GM12878 (cell line): ENCODE results near the gene PTGDR2. TPM values are rescaled to one million over a fixed set of nuclear protein-coding genes. Genes with fewer than 3 reads are reported as not detected.

Experiments
- ATAC-seq: fragments of 200-7000 bp; cut with Tn5 transposase; 3 replicates; pipeline ENCODE4 v1.9.1; 2020; ENCODE audit warnings: mild to moderate bottlenecking, moderate library complexity
- BruUV-seq: library from RNA; stranded (reverse); fragments of 400-500 nt; replicated peaks from 2 replicates; lab custom pipeline; 2021; lab: Mats Ljungman, UMichigan
- CTCF ChIA-PET: fragments of 300-600 bp; sonication (Branson Sonifier 250); formaldehyde crosslinking; extraction: SDS; loops from one replicate; lab custom pipeline; 2021; ENCODE audit warnings: inconsistent platforms; lab: Yijun Ruan, JAX
- POLR2A ChIA-PET: fragments of 350-600 bp; formaldehyde crosslinking; extraction: SDS; loops from one replicate; lab custom pipeline; 2021; ENCODE audit warnings: inconsistent platforms; lab: Charles Lee
- RAD21 ChIA-PET: fragments of 300-600 bp; sonication (Branson Sonifier 250); formaldehyde crosslinking; loops from one replicate; lab custom pipeline; 2023; ENCODE audit warnings: antibody characterized with exemption; ENCODE audit not compliant: unreplicated experiment; lab: Charles Lee
- SMC1A ChIA-PET: fragments of 300-600 bp; sonication (Branson Sonifier 250); formaldehyde crosslinking; loops from one replicate; lab custom pipeline; 2023; ENCODE audit not compliant: unreplicated experiment, uncharacterized antibody; lab: Charles Lee
- DNase-seq: peaks from one replicate; pipeline ENCODE4 v3.0.0-alpha.2; 2011; ENCODE audit warnings: low read depth, low spot score
- FAIRE-seq: peaks from 3 replicates; lab custom pipeline; 2011; peaks lifted over from hg19 to GRCh38; lab: Jason Lieb, UNC
- H2AFZ ChIP-seq: 2 replicates; pipeline ENCODE4 v1.6.0; 2011; ENCODE audit warnings: low read depth, low read length, control low read depth; ENCODE audit not compliant: control insufficient read depth
- H3K27ac ChIP-seq: 2 replicates; pipeline ENCODE4 v1.5.1; 2011; ENCODE audit warnings: control low read depth; ENCODE audit not compliant: control insufficient read depth, insufficient read depth
- H3K27me3 ChIP-seq, 2 experiments: replicated peaks in 1 of 2; 2 replicates each; pipeline versions ENCODE4 v1.6.0 to v1.6.1; 2011; ENCODE audit warnings: low read length in 1 of 2; ENCODE audit not compliant: control insufficient read depth in 2 of 2, insufficient read depth in 2 of 2
- H3K36me3 ChIP-seq, 2 experiments: 2 replicates each; pipeline ENCODE4 v1.5.1; 2011; ENCODE audit warnings: low read length in 1 of 2; ENCODE audit not compliant: control insufficient read depth in 2 of 2, insufficient read depth in 2 of 2
- H3K4me1 ChIP-seq: 2 replicates; pipeline ENCODE4 v1.6.1; 2011; ENCODE audit warnings: mild to moderate bottlenecking, low read length, moderate library complexity, mixed read lengths; ENCODE audit not compliant: control insufficient read depth, insufficient read depth
- H3K4me2 ChIP-seq: 2 replicates; pipeline ENCODE4 v1.6.0; 2011; ENCODE audit warnings: control low read depth; ENCODE audit not compliant: control insufficient read depth, insufficient read depth
- H3K4me3 ChIP-seq: fragments of 200-600 bp; sonication (generic); 2 replicates; pipeline ENCODE4 v1.5.1; 2016
- H3K79me2 ChIP-seq: 2 replicates; pipeline ENCODE4 v1.6.0; 2011; ENCODE audit warnings: low read length; ENCODE audit not compliant: control insufficient read depth, insufficient read depth
- H3K9ac ChIP-seq: 2 replicates; pipeline ENCODE4 v1.8.0; 2011; ENCODE audit warnings: low read length, control low read depth, mixed read lengths; ENCODE audit not compliant: control insufficient read depth, insufficient read depth
- H3K9me3 ChIP-seq: replicated peaks from 3 replicates; pipeline ENCODE4 v1.5.1; 2011; ENCODE audit warnings: mild to moderate bottlenecking, low read length; ENCODE audit not compliant: control insufficient read depth, insufficient read depth
- H4K20me1 ChIP-seq: 2 replicates; pipeline ENCODE4 v1.6.0; 2011; ENCODE audit not compliant: control insufficient read depth, insufficient read depth
- EED ChIP-seq: sonication (generic); IDR thresholded peaks from 2 replicates; pipeline ENCODE4 v1.6.1; 2016; ENCODE audit warnings: antibody characterized with exemption, low read depth
- FOXM1 ChIP-seq: IDR thresholded peaks from 2 replicates; pipeline ENCODE4 v1.6.1; 2012; ENCODE audit warnings: low read depth, mild to moderate bottlenecking, inconsistent platforms, low read length, moderate library complexity
- GABPA ChIP-seq: IDR thresholded peaks from 2 replicates; pipeline ENCODE4 v1.6.1; 2014; ENCODE audit warnings: antibody characterized with exemption, low read depth, mild to moderate bottlenecking, inconsistent platforms
- GATAD2B ChIP-seq: fragments of 450-650 bp; conservative IDR thresholded peaks from 2 replicates; pipeline ENCODE4 v1.6.1; 2017; ENCODE audit warnings: low read depth, mild to moderate bottlenecking, moderate library complexity
- NKRF ChIP-seq: fragments of 450-650 bp; conservative IDR thresholded peaks from 2 replicates; pipeline ENCODE4 v1.6.1; 2017; ENCODE audit warnings: mild to moderate bottlenecking, moderate library complexity
- RAD51 ChIP-seq: fragments of 450-650 bp; IDR thresholded peaks from 2 replicates; pipeline ENCODE4 v1.6.1; 2016; ENCODE audit warnings: moderate library complexity, mild to moderate bottlenecking, inconsistent platforms
- RBBP5 ChIP-seq: fragments of 200-600 bp; sonication (generic); conservative IDR thresholded peaks from 2 replicates; pipeline ENCODE4 v1.6.1; 2016
- RUNX3 ChIP-seq: IDR thresholded peaks from 2 replicates; pipeline ENCODE4 v1.6.1; 2012; ENCODE audit warnings: low read length, inconsistent platforms
- SIN3A ChIP-seq: IDR thresholded peaks from 2 replicates; pipeline ENCODE4 v1.6.1; 2012; ENCODE audit warnings: low read depth, low read length, improper control_type of control experiment
- SKIL ChIP-seq: fragments of 450-650 bp; IDR thresholded peaks from 2 replicates; pipeline ENCODE4 v1.6.1; 2017; ENCODE audit warnings: mild to moderate bottlenecking, low read depth, inconsistent platforms; ENCODE audit not compliant: poor library complexity, severe bottlenecking
- WGBS: methylation state at CpG from one replicate; pipeline ENCODE4 v1.1.6; 2016; ENCODE audit warnings: low lambda C conversion rate; ENCODE audit not compliant: insufficient replicate concordance, insufficient coverage; ENCODE audit errors: missing lambda C conversion rate; 5-methylcytosine and 5-hydroxymethylcytosine counted together
- in situ Hi-C: fragments of 300-500 bp; cut with MboI; formaldehyde crosslinking; loops from 9 replicates; pipeline ENCODE4 v1.14.3; 2018; ENCODE audit warnings: mixed read lengths
- intact Hi-C: fragments of 100-400 bp; cut with micrococcal nuclease; formaldehyde crosslinking; loops from one replicate; pipeline ENCODE4 v1.14.2; 2022; ENCODE audit not compliant: unreplicated experiment
- polyA plus RNA-seq, 11 experiments: library from polyadenylated mRNA; depleted of rRNA in 4 of 11; unstranded in 6 of 11; stranded (reverse) in 5 of 11; fragments of >200 nt; fragmentation: Nextera tagmentation in 4 of 11; fragmentation: Illumina TruSeq in 1 of 11; extraction: Ambion mirVana in 4 of 11; extraction: Trizol in 1 of 11; gene quantifications; 1 replicate in 1 of 11; 2 replicates in 10 of 11; pipeline versions ENCODE4 v1.2.1 to v1.2.3, GENCODE V29; 2011 to 2016; ENCODE audit warnings: inconsistent platforms in 2 of 11, missing spikeins in 2 of 11, low read depth in 1 of 11
- total RNA-seq, 4 experiments: library from RNA; depleted of rRNA in 3 of 4; stranded (reverse); fragments of >200 nt in 3 of 4; fragmentation: Illumina TruSeq in 1 of 4; extraction: Trizol in 1 of 4; gene quantifications; 2 replicates each; pipeline versions ENCODE4 v1.2.1 to v1.2.3, GENCODE V29; 2013 to 2021

The PTGDR2 gene
- total and polyA plus RNA-seq, 10 of the 15 experiments (the other 5 are each of a cell fraction or from before 2014, with no cell fraction given): 0.01 to 0.28 (median 0.15) TPM; not detected in 6

- no TSS peak for BruUV-seq
- no peak for TF ChIP-seq GATAD2B
- DNase-seq (no peak), FAIRE-seq (no peak), ATAC-seq (no peak; the same call in 2 of the 3 replicates)
- H4K20me1 ChIP-seq: no peaks in the 10 kb centered on the region
- H3K9me3 ChIP-seq: no peaks in the 10 kb centered on the region
- no peak overlapping the region for H3K4me3 ChIP-seq
- no peak overlapping the region for H3K27ac ChIP-seq
- 37% methylated on average over 7 of the region's 7 CpGs for WGBS
- POLR2A ChIA-PET: interaction anchor here (0.6 kb wide), 1 partner anchor 54 kb away, joined by 3 read pairs; no protein-coding TSS in a partner anchor
- no peak overlapping the region for H3K9ac ChIP-seq
- no peaks in the 10 kb centered on the region for H3K27me3 ChIP-seq
- H3K4me2 ChIP-seq: no peak overlapping the region
- in situ Hi-C loops: no loop called here
- H3K79me2 ChIP-seq: no peaks in the 10 kb centered on the region
- H3K4me1 ChIP-seq: 0 out of 2 replicates have a peak, but pooled peaks cover 3% of the 10 kb centered on the region
- H3K36me3 ChIP-seq: no peaks in the 10 kb centered on the region
- RAD21 ChIA-PET: no interaction called here
- intact Hi-C loops: no loop called here
- H2AFZ ChIP-seq: no peak overlapping the region; the same call in 1 of the 2 replicates
- SMC1A ChIA-PET: interaction anchor here (0.6 to 0.9 kb wide), 3 partner anchors 18 to 349 kb away, joined by 3 read pairs; no protein-coding TSS in a partner anchor
- CTCF ChIA-PET: no interaction called here
Observed at GRCh38 chr11:60860943-60861342, 5.2 kb upstream of the PTGDR2 start.

GRCh38 chr11:60859616-60860250 is 4.0 kb upstream of the PTGDR2 start:
- H3K4me1 ChIP-seq: 0 out of 2 replicates have a peak, but pooled peaks cover 3% of the 10 kb centered on the region
- no peak overlapping the region for H3K9ac ChIP-seq
- BruUV-seq: no TSS peak
- in situ Hi-C loops: no loop called here
- no peaks in the 10 kb centered on the region for H3K79me2 ChIP-seq
- FAIRE-seq: no peak
- no peak overlapping the region for H2AFZ ChIP-seq
- ChIA-PET CTCF (no interaction called here), SMC1A (interaction anchor here (0.9 kb wide), 1 partner anchor 16 kb away, joined by 3 read pairs; no protein-coding TSS in a partner anchor), RAD21 (no interaction called here), POLR2A (interaction anchor here (0.6 to 0.7 kb wide), 2 partner anchors 32 to 199 kb away, joined by 4 read pairs; no protein-coding TSS in a partner anchor)
- no peaks in the 10 kb centered on the region for H4K20me1 ChIP-seq
- ATAC-seq: no peak
- WGBS: 81% methylated on average over 15 of the region's 15 CpGs
- H3K4me3 ChIP-seq: no peak overlapping the region
- intact Hi-C loops: no loop called here
- no peaks in the 10 kb centered on the region for H3K27me3 ChIP-seq
- H3K36me3 ChIP-seq: no peaks in the 10 kb centered on the region
- DNase-seq: no peak
- no peaks in the 10 kb centered on the region for H3K9me3 ChIP-seq
- H3K4me2 ChIP-seq: no peak overlapping the region
- no peak overlapping the region for H3K27ac ChIP-seq
- TF ChIP-seq EED (no peak), FOXM1 (no peak), RBBP5 (no peak), GABPA (no peak), RAD51 (no peak), SKIL (no peak), SIN3A (no peak), NKRF (no peak), RUNX3 (no peak)
